Activated CD4-positive, alpha-beta T cell treated with anti-CD3 and anti-CD28 coated beads, Interleukin-10, Interleukin-2, amounts not matched to agents 100 ng/mL and 50 ng/mL, durations not matched to agents 16 hours and 8 hours (primary cell): ENCODE measurements around the gene APLP1.

Experiments used
- DNase-seq: peaks from one replicate; pipeline ENCODE4 v3.0.0-alpha.2; 2020

Gene APLP1

GRCh38 chr19:35853038-35853756 lies 15.2 kb upstream of the APLP1 start:
- no peak for DNase-seq

DNA sequence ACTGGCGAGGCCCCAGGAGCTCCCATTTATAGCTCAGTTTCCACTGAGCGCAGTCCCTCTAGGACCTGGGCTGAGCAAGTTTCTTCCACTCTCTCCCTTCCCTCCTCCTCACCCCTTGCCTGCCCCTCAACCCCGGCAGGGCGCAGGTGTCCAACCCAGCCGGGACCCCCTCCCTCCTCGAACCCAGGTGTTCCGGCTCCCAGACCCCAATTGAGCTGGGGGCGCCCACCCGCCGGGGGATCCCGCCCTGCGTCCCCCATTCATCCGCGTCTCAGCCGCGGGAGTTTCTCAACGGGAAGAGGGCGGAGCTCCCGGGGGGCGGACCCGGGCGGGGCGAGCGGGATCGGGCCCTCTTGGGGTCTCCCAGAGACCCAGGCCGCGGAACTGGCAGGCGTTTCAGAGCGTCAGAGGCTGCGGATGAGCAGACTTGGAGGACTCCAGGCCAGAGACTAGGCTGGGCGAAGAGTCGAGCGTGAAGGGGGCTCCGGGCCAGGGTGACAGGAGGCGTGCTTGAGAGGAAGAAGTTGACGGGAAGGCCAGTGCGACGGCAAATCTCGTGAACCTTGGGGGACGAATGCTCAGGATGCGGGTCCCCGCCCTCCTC lies 11.7 kb upstream of the APLP1 start, which contains the start of gene KIRREL2:
KIRREL2 (plus strand) TSS at position 366 of the 604 bp plus-strand sequence; CDS start at position 575, 209 bp downstream.
- DNase-seq = no peak

- DNase-seq = no peak
These were observed 10.1 kb upstream of the APLP1 start for GRCh38 chr19:35858311-35858710.

DNA sequence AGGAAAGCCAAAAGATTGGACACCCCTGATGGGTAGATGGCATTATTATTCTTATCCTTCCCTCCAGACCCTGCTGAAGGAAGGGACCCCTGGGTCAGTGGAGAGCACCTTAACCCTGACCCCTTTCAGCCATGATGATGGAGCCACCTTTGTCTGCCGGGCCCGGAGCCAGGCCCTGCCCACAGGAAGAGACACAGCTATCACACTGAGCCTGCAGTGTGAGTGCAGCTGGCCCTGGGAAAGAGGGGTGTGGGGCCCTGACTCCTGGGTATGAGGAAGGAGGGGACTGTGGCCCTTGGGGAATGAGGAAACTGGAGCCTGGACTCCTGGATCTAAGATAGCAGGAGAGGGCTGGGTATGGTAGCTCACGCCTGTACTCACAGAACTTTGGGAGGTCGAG lies 9.0 kb upstream of the APLP1 start:
- no peak for DNase-seq

GRCh38 chr19:35860436-35860817 lies 7.9 kb upstream of the APLP1 start:
- DNase-seq = no peak

- DNase-seq = no peak
These were observed 7.3 kb upstream of the APLP1 start for GRCh38 chr19:35860818-35861639.

DNA sequence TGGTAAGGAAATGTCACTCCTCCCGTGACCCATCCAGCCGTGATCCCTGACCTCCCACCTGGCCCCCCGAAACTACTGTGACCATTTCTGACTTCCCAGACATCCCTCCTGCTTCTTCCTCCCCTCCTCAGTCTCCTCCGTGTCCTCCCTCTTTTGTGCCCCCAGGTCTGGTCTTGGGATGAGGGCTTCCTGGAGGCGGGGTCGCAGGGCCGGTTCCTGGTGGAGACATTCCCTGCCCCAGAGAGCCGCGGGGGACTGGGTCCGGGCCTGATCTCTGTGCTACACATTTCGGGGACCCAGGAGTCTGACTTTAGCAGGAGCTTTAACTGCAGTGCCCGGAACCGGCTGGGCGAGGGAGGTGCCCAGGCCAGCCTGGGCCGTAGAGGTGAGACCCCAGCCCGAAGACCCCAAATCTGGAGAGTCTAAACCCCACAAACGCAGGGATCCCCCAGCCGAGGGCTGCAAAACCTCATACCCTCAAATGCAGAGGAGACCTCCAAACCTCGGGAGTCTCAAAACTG lies 6.7 kb upstream of the APLP1 start:
- DNase-seq = no peak

DNA sequence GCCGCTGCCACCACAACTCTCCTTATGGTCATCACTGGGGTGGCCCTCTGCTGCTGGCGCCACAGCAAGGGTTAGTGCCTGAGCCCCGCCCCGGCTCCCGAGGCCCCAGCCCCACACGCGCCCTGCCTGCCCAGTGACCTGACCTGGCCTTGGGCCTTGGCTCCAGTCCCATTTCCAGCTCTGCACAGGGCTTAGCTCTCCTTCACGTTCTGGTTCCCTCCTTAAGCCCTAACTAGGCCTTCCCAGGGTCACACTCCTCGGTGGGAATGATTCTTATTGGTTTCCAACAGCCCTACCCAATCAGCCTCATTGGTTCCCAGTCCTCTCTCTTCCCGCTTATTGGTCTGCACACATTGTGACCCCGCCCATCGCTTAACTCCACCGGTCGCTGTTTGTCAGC lies 5.8 kb upstream of the APLP1 start:
- no peak for DNase-seq

- DNase-seq = no peak
These were observed 5.4 kb upstream of the APLP1 start for GRCh38 chr19:35863018-35863417.

GRCh38 chr19:35868823-35869326 lies 501 bp downstream of the APLP1 start:
- no peak for DNase-seq

DNA sequence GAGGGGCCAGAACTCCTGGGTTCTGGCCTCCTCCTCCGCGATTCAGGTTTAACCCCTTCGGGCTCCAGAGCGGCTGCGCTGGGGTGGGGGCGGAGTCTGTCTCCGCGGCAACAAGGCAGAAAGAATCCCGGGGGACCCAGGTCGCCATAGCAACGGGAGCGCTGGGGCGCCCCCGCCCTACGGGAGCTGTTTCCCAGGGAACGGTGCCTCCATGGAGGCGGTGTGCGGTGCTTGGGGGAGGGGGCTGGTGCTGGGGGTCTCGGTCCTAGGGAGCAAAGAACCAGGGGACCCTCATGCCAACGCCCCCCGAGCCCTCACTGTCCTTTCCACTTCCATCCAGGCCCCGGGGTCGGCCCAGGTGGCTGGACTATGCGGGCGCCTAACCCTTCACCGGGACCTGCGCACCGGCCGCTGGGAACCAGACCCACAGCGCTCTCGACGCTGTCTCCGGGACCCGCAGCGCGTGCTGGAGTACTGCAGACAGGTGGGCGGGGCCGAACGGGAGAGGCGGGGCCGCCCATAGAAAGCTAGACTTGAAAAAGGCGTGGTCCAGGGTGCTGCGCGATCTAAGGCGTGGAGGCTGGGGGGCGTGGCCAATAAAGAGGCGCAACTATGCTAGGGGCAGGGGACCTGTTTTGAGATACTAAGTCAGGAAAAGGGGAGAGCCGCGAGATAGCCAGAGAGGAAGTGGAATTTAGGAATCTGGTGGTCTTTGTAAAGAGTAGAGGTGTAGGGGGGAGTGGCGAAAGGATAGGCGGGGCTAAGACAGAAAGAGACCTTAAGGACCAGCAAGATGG lies 1.2 kb downstream of the APLP1 start:
- peak; percentile 92 for DNase-seq

DNA sequence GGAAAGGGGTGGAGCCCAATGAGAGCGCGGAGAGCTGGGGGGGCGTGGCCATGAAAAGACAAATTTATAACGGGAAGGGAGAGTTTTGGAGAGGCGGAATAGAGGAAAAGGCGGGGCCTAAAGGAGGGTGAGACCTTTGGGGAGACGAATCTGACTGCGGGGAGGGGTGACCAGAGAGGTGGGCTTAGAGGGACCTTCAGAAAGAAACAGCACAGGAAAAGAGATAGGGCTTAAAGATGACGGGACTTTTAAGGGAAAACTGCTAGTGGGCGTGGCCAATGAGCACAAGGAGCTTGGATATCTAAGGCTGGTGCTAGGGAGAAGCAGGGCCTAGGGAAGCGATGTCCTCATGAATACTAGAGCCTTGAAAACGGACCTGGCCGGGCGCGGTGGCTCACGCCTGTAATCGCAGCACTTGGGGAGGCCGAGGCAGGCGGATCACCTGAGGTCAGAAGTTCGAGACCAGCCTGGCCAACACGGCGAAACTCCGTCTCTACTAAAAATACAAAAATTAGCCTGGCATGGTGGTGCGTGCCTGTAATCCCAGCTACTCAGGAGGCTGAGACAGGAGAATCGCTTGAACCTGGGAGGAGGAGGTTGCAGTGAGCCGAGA lies 1.9 kb downstream of the APLP1 start:
- peak; percentile 79 for DNase-seq

- no peak for DNase-seq
These were observed 2.4 kb downstream of the APLP1 start for GRCh38 chr19:35870798-35871197.

DNA sequence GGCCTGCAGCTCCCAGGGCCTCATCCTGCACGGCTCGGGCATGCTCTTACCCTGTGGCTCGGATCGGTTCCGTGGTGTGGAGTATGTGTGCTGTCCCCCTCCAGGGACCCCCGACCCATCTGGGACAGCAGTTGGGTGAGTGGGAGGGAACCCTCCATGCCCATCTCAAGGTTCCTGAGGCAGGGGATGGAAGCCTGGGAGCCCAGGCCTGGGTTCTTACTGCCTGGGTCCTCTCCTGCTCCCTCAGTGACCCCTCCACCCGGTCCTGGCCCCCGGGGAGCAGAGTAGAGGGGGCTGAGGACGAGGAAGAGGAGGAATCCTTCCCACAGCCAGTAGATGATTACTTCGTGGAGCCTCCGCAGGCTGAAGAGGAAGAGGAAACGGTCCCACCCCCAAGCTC lies 3.2 kb downstream of the APLP1 start:
- DNase-seq = no peak

DNA sequence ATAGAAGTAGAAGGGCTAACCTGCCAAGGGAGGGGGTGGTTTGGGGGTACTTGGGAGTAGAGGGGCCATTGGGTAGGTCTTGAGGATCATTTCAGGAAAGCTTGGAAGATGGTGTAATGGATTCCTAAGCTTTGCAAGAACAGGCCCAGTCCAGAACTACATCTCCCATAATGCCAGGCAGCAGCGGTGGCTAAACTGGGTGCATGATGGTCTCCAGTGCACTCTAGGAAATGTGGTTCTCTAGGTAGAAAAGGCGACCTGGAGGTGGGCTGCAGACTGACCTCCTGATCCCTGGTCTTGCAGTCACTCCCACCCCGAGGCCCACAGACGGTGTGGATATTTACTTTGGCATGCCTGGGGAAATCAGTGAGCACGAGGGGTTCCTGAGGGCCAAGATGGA lies 3.8 kb downstream of the APLP1 start:
- no peak for DNase-seq

DNA sequence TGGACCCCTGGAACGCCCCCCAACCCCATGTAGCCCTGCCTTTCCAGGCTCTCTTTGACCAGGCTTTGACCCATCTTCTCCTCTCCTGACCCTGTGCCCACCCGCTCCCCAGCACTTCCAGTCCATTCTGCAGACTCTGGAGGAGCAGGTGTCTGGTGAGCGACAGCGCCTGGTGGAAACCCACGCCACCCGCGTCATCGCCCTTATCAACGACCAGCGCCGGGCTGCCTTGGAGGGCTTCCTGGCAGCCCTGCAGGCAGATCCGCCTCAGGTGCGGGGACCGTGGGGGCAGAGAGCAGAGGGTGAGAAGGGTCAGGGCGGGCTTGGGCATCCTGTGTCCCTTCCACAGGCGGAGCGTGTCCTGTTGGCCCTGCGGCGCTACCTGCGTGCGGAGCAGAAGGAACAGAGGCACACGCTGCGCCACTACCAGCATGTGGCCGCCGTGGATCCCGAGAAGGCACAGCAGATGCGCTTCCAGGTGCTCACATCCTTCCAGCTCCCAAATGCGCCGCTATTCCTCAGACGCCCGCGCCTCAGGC lies 6.1 kb downstream of the APLP1 start:
- no peak for DNase-seq

DNA sequence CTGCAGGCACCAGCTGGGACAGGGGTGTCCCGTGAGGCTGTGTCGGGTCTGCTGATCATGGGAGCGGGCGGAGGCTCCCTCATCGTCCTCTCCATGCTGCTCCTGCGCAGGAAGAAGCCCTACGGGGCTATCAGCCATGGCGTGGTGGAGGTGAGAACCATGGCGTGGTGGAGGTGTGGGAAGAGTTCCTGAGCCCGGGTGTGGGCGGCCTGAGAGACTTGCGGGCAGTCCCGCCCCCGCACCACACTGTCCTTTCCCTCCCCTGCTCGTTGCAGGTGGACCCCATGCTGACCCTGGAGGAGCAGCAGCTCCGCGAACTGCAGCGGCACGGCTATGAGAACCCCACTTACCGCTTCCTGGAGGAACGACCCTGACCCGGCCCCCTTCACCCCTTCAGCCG lies 10.7 kb downstream of the APLP1 start:
- DNase-seq = no peak

GRCh38 chr19:35879770-35880317 lies 11.5 kb downstream of the APLP1 start:
- DNase-seq = peak; percentile 84

DNA sequence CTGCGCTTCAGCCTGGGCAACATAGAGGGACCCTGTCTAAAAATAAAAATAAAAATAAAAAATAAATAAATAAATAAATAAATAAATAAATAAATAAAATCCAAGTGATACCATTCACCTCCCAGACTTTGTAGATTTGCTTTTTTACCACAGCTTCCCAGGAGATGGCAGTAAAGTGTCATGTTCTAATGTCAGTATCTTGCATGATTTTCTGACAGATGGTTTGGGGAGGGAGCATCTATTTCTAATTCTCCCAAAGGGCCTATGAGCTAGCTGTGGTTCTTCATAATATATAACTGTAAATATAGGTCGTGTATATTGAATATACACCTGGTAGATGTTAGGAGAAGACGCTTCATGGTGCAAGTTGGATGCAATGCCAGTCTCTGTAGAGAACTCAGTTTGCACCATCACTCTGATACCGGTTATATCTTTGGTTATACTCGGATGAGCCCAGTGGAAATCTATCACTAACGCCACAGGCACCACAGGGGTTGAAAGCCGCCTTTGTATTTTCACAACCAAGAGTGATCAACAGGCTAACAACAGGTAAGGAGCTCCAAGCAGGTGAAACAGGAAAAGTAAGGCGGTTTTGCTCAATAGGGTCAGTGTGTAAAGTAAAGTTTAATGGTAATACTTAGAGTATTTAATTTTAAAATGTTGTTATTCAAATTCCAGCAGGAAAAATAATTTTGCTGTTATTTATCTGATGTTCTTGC lies 13.9 kb downstream of the APLP1 start:
- peak; percentile 65 for DNase-seq

DNA sequence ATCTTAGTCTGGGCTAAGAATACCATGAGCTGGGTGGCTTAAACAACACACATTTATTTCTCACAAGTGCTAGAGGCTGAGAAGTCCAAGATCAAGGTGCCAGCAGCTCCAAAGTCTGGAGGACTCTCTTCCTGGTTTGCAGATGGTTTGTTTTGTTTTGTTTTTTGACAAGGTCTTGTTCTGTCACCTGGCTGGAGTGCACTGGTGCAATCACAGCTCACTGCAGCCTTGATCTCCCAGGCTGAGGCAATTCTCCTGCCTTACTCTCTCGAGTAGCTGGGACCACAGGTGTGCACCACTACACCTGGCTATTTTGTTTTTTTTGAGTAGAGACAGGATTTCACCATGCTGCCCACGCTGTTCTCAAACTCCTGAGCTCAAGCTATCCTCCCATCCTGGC lies 15.5 kb downstream of the APLP1 start:
- no peak for DNase-seq

DNA sequence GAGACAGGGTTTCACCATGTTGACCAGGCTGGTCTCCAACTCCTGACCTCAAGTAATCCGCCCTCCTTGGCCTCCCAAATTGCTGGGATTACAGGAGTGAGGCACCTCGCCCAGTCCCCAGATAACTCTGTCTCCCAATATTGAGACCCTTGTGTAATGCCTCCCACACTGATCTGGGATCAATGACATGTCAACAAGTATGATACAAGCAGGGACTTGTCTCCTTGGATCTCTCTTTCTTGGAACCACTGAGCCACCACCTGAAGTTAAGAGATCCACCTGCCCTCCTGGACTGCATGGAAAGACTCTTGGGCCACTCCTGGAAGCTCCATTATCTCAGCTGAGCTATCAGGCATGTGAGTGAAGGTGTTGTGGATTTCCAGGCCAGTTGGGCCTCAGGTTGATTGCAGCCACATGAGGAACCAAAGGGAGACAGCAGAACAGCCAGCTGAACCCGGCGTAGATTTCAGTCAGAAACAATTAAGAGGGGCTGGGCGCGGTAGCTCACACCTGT lies 16.9 kb downstream of the APLP1 start:
- no peak for DNase-seq
